PFSK-1 (cell line): ENCODE results near the gene ACTN4.

Experiments
- POLR2AphosphoS5 ChIP-seq: IDR thresholded peaks from 2 replicates; pipeline ENCODE4 v1.6.1; 2012; ENCODE audit warnings: low read depth, mild to moderate bottlenecking, control low read depth, low read length, moderate library complexity
- REST ChIP-seq, 2 experiments: IDR thresholded peaks; 2 replicates each; pipeline versions ENCODE4 v1.6.1 to v1.8.0; 2011 to 2012; ENCODE audit warnings: low read depth in 2 of 2, low read length in 2 of 2, control low read depth in 1 of 2, inconsistent platforms in 1 of 2, mild to moderate bottlenecking in 1 of 2, moderate library complexity in 1 of 2; ENCODE audit not compliant: insufficient read depth in 1 of 2

- no peak for TF ChIP-seq POLR2AphosphoS5
- no peak for TF ChIP-seq REST (IDR thresholded peaks at IDR 0.05; ENCODE audit: insufficient read depth in 1 of 2, low read depth in 2 of 2, low read length in 2 of 2)
Measured at GRCh38 chr19:38675611-38676010, 28.2 kb downstream of the ACTN4 start.
